HG02852 (cell line): ENCODE measurements around the gene ATP6AP2.
A peak's percentile ranks its signal among the peaks of the same experiment; 100 is the strongest.
"Not testable (repeated sequence)": the region's sequence is repeated elsewhere in the genome, so short reads cannot be mapped to it uniquely, and the experiment has no call there.

Source experiments
- ATAC-seq: cut with Tn5 transposase; IDR thresholded peaks from one replicate; pipeline ENCODE4 v1.9.1; 2021; ENCODE audit warnings: mild to moderate bottlenecking, moderate library complexity; ENCODE audit not compliant: unreplicated experiment

The ATP6AP2 gene

GRCh38 chrX:40580537-40581335 lies at the start of gene ATP6AP2:
Gene ATP6AP2 (plus strand): TSS chrX:40580970. CDS start chrX:40581066, 96 bp downstream.
- peak; percentile 93 for ATAC-seq

- ATAC-seq, result no peak
These were observed 49.5 kb upstream of the ATP6AP2 start for GRCh38 chrX:40531056-40531826.

- ATAC-seq, result no peak
These were observed 43.5 kb upstream of the ATP6AP2 start for GRCh38 chrX:40537310-40537709.

- ATAC-seq, result no peak
These were observed 42.4 kb upstream of the ATP6AP2 start for GRCh38 chrX:40538406-40538805.

- ATAC-seq, result peak; percentile 73
These were observed 41.3 kb upstream of the ATP6AP2 start for GRCh38 chrX:40539214-40540142.

GRCh38 chrX:40542208-40542607 lies 38.6 kb upstream of the ATP6AP2 start:
- ATAC-seq, result no peak

- no peak for ATAC-seq
These were observed 37.8 kb upstream of the ATP6AP2 start for GRCh38 chrX:40542972-40543371.

GRCh38 chrX:40543661-40544328 lies 37.0 kb upstream of the ATP6AP2 start:
- no peak for ATAC-seq

GRCh38 chrX:40544343-40545266 lies 36.2 kb upstream of the ATP6AP2 start:
- ATAC-seq, result no peak

GRCh38 chrX:40546870-40547269 lies 33.9 kb upstream of the ATP6AP2 start:
- ATAC-seq, result no peak

GRCh38 chrX:40550066-40550465 lies 30.7 kb upstream of the ATP6AP2 start:
- no peak for ATAC-seq

- no peak for ATAC-seq
These were observed 28.0 kb upstream of the ATP6AP2 start for GRCh38 chrX:40552768-40553167.

- ATAC-seq, result no peak
These were observed 22.2 kb upstream of the ATP6AP2 start for GRCh38 chrX:40558590-40558989.

- no peak for ATAC-seq
These were observed 17.0 kb upstream of the ATP6AP2 start for GRCh38 chrX:40563784-40564183.

- no peak for ATAC-seq
These were observed 16.3 kb upstream of the ATP6AP2 start for GRCh38 chrX:40564447-40564846.

- ATAC-seq, result peak; percentile 76
These were observed 10.2 kb upstream of the ATP6AP2 start for GRCh38 chrX:40570346-40571093.

GRCh38 chrX:40571164-40571563 lies 9.6 kb upstream of the ATP6AP2 start:
- ATAC-seq, result not testable (repeated sequence)

GRCh38 chrX:40571600-40571999 lies 9.2 kb upstream of the ATP6AP2 start:
- no peak for ATAC-seq

- no peak for ATAC-seq
These were observed 7.0 kb upstream of the ATP6AP2 start for GRCh38 chrX:40573763-40574162.
